GM12874 (cell line): ENCODE data around the gene RSPO3.

Source experiments
- CTCF ChIP-seq: IDR thresholded peaks from 2 replicates; pipeline ENCODE4 v1.5.1; 2011; ENCODE audit warnings: low read depth, mild to moderate bottlenecking, control low read depth, low read length, moderate library complexity; ENCODE audit not compliant: insufficient read depth

Gene RSPO3

GRCh38 chr6:127205036-127205435 is 86.6 kb downstream of the RSPO3 start:
- no peak for TF ChIP-seq CTCF

- TF ChIP-seq CTCF = no peak
Measured at GRCh38 chr6:127206531-127207095, 88.1 kb downstream of the RSPO3 start.

- no peak for TF ChIP-seq CTCF
Measured at GRCh38 chr6:127207591-127208120, 89.2 kb downstream of the RSPO3 start.

- TF ChIP-seq CTCF = no peak
Measured at GRCh38 chr6:127210725-127211124, 92.3 kb downstream of the RSPO3 start.

GRCh38 chr6:127212376-127212775 is 93.9 kb downstream of the RSPO3 start:
- TF ChIP-seq CTCF = no peak

GRCh38 chr6:127215931-127216330 is 97.5 kb downstream of the RSPO3 start:
- TF ChIP-seq CTCF = no peak

- no peak for TF ChIP-seq CTCF
Measured at GRCh38 chr6:127216810-127217789, 98.6 kb downstream of the RSPO3 start.
